Stomach (tissue), 9 donors: ENCODE measurements around the gene FAM81A. TPM values are rescaled to one million over a fixed set of nuclear protein-coding genes. Genes with fewer than 3 reads are reported as not detected.

Source experiments
- DNase-seq, 2 donors: peaks; one replicate each; pipeline versions ENCODE4 v3.0.0 to v3.0.0-alpha.2; 2013 to 2019
- H3K27ac ChIP-seq, 5 donors: fragments of 200-600 bp in 4 of 5; sonication (generic) in 4 of 5; one replicate each; pipeline ENCODE4 v1.5.1; 2013 to 2019; ENCODE audit warnings: mild to moderate bottlenecking in 1 of 5, moderate library complexity in 1 of 5
- H3K27me3 ChIP-seq, 3 donors: fragments of 200-600 bp; sonication (generic); one replicate each; pipeline ENCODE4 v1.5.1; 2017 to 2019; ENCODE audit warnings: mixed run types in 1 of 3
- H3K36me3 ChIP-seq, 4 donors: fragments of 200-600 bp; sonication (generic); 1 replicate in 3 of 4; 2 replicates in 1 of 4; pipeline ENCODE4 v1.5.1; 2016 to 2019
- H3K4me1 ChIP-seq, 4 donors: fragments of 200-600 bp; sonication (generic); one replicate each; pipeline ENCODE4 v1.5.1; 2016 to 2019
- H3K4me3 ChIP-seq, 4 donors: fragments of 200-600 bp; sonication (generic) in 3 of 4; one replicate each; pipeline ENCODE4 v1.5.1; 2016 to 2019; ENCODE audit warnings: mild to moderate bottlenecking in 1 of 4
- H3K9me3 ChIP-seq, 4 donors: fragments of 200-600 bp; sonication (generic); one replicate each; pipeline ENCODE4 v1.5.1; 2016 to 2019
- CTCF ChIP-seq, 7 experiments: fragments of 450-650 bp in 4 of 7; fragments of 200-600 bp in 3 of 7; sonication (generic) in 3 of 7; IDR thresholded peaks; one replicate each; pipeline ENCODE4 v1.5.1; 2016 to 2019; ENCODE audit warnings: antibody characterized with exemption in 7 of 7, control low read depth in 2 of 7, mild to moderate bottlenecking in 1 of 7
- EP300 ChIP-seq: sonication (generic); formaldehyde crosslinking; IDR thresholded peaks from one replicate; pipeline ENCODE4 v1.6.1; 2017; ENCODE audit warnings: antibody characterized with exemption
- POLR2A ChIP-seq, 4 donors: fragments of 450-650 bp; IDR thresholded peaks; one replicate each; pipeline ENCODE4 v1.6.1; 2016; ENCODE audit warnings: antibody characterized with exemption in 4 of 4, control low read depth in 2 of 4, mild to moderate bottlenecking in 1 of 4, moderate library complexity in 1 of 4
- POLR2AphosphoS5 ChIP-seq, 3 donors: sonication (generic); formaldehyde crosslinking; IDR thresholded peaks; one replicate each; pipeline ENCODE4 v1.6.1; 2016; ENCODE audit warnings: antibody characterized with exemption in 3 of 3
- WGBS, 5 donors: extraction: QIAGEN DNeasy Blood & Tissue Kit in 3 of 5; methylation state at CpG; one replicate each; pipeline versions ENCODE4 v1.1.5 to v1.1.7; 2013 to 2018; 5-methylcytosine and 5-hydroxymethylcytosine counted together
- intact Hi-C: fragments of 100-400 bp; cut with DNase I; formaldehyde crosslinking; loops from one replicate; pipeline ENCODE4 v1.15.1; 2023; ENCODE audit warnings: low total_unique reads
- polyA plus RNA-seq, 3 donors: library from polyadenylated mRNA; stranded (reverse); fragments of 200-250 nt; gene quantifications; one replicate each; pipeline ENCODE4 v1.2.3, GENCODE V29; 2013
- total RNA-seq, 5 donors: library from RNA; depleted of rRNA; stranded (reverse); fragments of >200 nt; gene quantifications; one replicate each; pipeline versions ENCODE4 v1.1.0 to v1.2.3, GENCODE V29; 2014 to 2016
- donor health status: healthy with polysubstance abuse.
- donor health status: Bipolar disorder and iron deficiency.
- donor health status: healthy.

The FAM81A gene
- total and polyA plus RNA-seq, 8 donors: 0.14 to 5.4 (median 0.84) TPM; not detected in 2

- H3K27me3 ChIP-seq: peaks cover 0 to 7% (median 0%) of the 10 kb centered on the region in 3 donors
- H3K4me1 ChIP-seq: peaks cover 0 to 14% (median 4%) of the 10 kb centered on the region in 4 donors
- no peak overlapping the region for H3K27ac ChIP-seq
- intact Hi-C loops: no loop called here
- WGBS, 5 donors: 87 to 89% (median 88%) methylated on average over 6 of the region's 6 CpGs
- TF ChIP-seq CTCF (IDR thresholded peaks at IDR 0.05) (no peak), POLR2A (IDR thresholded peaks at IDR 0.05) (no peak), EP300 (no peak), POLR2AphosphoS5 (IDR thresholded peaks at IDR 0.05) (no peak)
- no peak overlapping the region for H3K4me3 ChIP-seq
- DNase-seq: peak in 1 of 2 donors; percentile 18
- H3K36me3 ChIP-seq: no peaks in the 10 kb centered on the region
- H3K9me3 ChIP-seq: no peaks in the 10 kb centered on the region
These were observed 98.6 kb downstream of the FAM81A start for GRCh38 chr15:59536553-59536952.

- no peaks in the 10 kb centered on the region for H3K36me3 ChIP-seq
- H3K4me3 ChIP-seq: no peak overlapping the region
- peaks cover 0 to 9% (median 3%) of the 10 kb centered on the region in 4 donors for H3K4me1 ChIP-seq
- peaks cover 0 to under 1% (median 0%) of the 10 kb centered on the region in 3 donors for H3K27me3 ChIP-seq
- H3K9me3 ChIP-seq: no peaks in the 10 kb centered on the region
- 34 to 52% (median 46%) methylated on average over 2 of the region's 2 CpGs for WGBS, 5 donors
- no peak for TF ChIP-seq CTCF (IDR thresholded peaks at IDR 0.05)
- TF ChIP-seq POLR2AphosphoS5 (IDR thresholded peaks at IDR 0.05): no peak
- TF ChIP-seq EP300: no peak
- no peak for TF ChIP-seq POLR2A (IDR thresholded peaks at IDR 0.05)
- H3K27ac ChIP-seq: no peak overlapping the region
- intact Hi-C loops: no loop called here
- peak in 1 of 2 donors; percentile 38 for DNase-seq
These were observed 99.4 kb downstream of the FAM81A start for GRCh38 chr15:59537403-59537802.

GRCh38 chr15:59538494-59538893 lies 100.5 kb downstream of the FAM81A start:
- Histone ChIP-seq H3K36me3 (no peaks in the 10 kb centered on the region), H3K9me3 (no peaks in the 10 kb centered on the region), H3K4me1 (peaks cover 0 to 1% (median 0%) of the 10 kb centered on the region in 4 donors), H3K27ac (no peak overlapping the region), H3K27me3 (no peaks in the 10 kb centered on the region), H3K4me3 (no peak overlapping the region)
- peak in 1 of 2 donors; percentile 9 for DNase-seq
- intact Hi-C loops: no loop called here
- no peak for TF ChIP-seq EP300
- TF ChIP-seq POLR2AphosphoS5 (IDR thresholded peaks at IDR 0.05): no peak
- no peak for TF ChIP-seq POLR2A (IDR thresholded peaks at IDR 0.05)
- TF ChIP-seq CTCF (IDR thresholded peaks at IDR 0.05): no peak
- WGBS, 5 donors: 79 to 97% (median 90%) methylated on average over 3 of the region's 3 CpGs

- WGBS, 5 donors: 67 to 89% (median 78%) methylated on average over 1 to 3 of the region's 3 CpGs; no CpG with 5 or more reads in 2 of the 5 donors
- Histone ChIP-seq H3K9me3 (no peaks in the 10 kb centered on the region), H3K27me3 (no peaks in the 10 kb centered on the region), H3K27ac (no peak overlapping the region), H3K4me1 (peaks cover 0 to 5% (median 2%) of the 10 kb centered on the region in 4 donors), H3K36me3 (no peaks in the 10 kb centered on the region), H3K4me3 (no peak overlapping the region)
- peak in 1 of 2 donors; percentile 16 for DNase-seq
- no peak for TF ChIP-seq POLR2A (IDR thresholded peaks at IDR 0.05)
- intact Hi-C loops: no loop called here
These were observed 101.8 kb downstream of the FAM81A start for GRCh38 chr15:59539799-59540198.

GRCh38 chr15:59540654-59541053 lies 102.7 kb downstream of the FAM81A start:
- DNase-seq: no peak
- intact Hi-C loops: no loop called here
- no peaks in the 10 kb centered on the region for H3K36me3 ChIP-seq
- no peaks in the 10 kb centered on the region for H3K9me3 ChIP-seq
- H3K4me3 ChIP-seq: no peak overlapping the region
- 31 to 49% (median 42%) methylated on average over 3 of the region's 3 CpGs for WGBS, 5 donors
- H3K27me3 ChIP-seq: no peaks in the 10 kb centered on the region
- no peak overlapping the region for H3K27ac ChIP-seq
- TF ChIP-seq POLR2A (IDR thresholded peaks at IDR 0.05) (no peak), POLR2AphosphoS5 (IDR thresholded peaks at IDR 0.05) (no peak), CTCF (IDR thresholded peaks at IDR 0.05) (no peak), EP300 (no peak)
- H3K4me1 ChIP-seq: peaks cover 0 to 5% (median 2%) of the 10 kb centered on the region in 4 donors
